Activated CD8-positive, alpha-beta memory T cell treated with anti-CD3 and anti-CD28 coated beads for 4 hours (primary cell): ENCODE measurements around the gene ZMYM2.
"Not testable (repeated sequence)": the region's sequence is repeated elsewhere in the genome, so short reads cannot be mapped to it uniquely, and the experiment has no call there.

Experiments
- DNase-seq, 2 donors: peaks; one replicate each; pipeline ENCODE4 v3.0.0-alpha.2; 2020; ENCODE audit warnings: low read depth in 2 of 2

The ZMYM2 gene

GRCh38 chr13:19958155-19959111 lies at the start of gene ZMYM2:
ZMYM2 (plus strand) TSS chr13:19958727; CDS start chr13:19993073, 34,346 bp downstream.
- DNase-seq: peak; percentile 93 to 96

- no peak for DNase-seq
Observed at GRCh38 chr13:19910336-19911072, 48.0 kb upstream of the ZMYM2 start.

GRCh38 chr13:19927117-19927748 lies 31.3 kb upstream of the ZMYM2 start:
- DNase-seq: no peak

GRCh38 chr13:19940106-19940505 lies 18.4 kb upstream of the ZMYM2 start:
- DNase-seq: no peak

GRCh38 chr13:19950374-19950773 lies 8.2 kb upstream of the ZMYM2 start:
- no peak for DNase-seq

GRCh38 chr13:19952850-19953249 lies 5.7 kb upstream of the ZMYM2 start:
- no peak for DNase-seq

GRCh38 chr13:19955873-19956559 lies 2.5 kb upstream of the ZMYM2 start:
- no peak for DNase-seq

- peak; percentile 67 to 81 for DNase-seq
Observed at GRCh38 chr13:19957320-19958154, 990 bp upstream of the ZMYM2 start.

- DNase-seq: peak; percentile 37 to 43
Observed at GRCh38 chr13:19959141-19959830, 759 bp downstream of the ZMYM2 start.

- DNase-seq: peak; percentile 63 to 80
Observed at GRCh38 chr13:19959831-19960652, 1.5 kb downstream of the ZMYM2 start.

- no peak for DNase-seq
Observed at GRCh38 chr13:19960653-19960976, 2.1 kb downstream of the ZMYM2 start.

GRCh38 chr13:19961489-19961888 lies 3.0 kb downstream of the ZMYM2 start:
- no peak for DNase-seq

- no peak for DNase-seq
Observed at GRCh38 chr13:19961924-19962323, 3.4 kb downstream of the ZMYM2 start.

GRCh38 chr13:19962894-19963293 lies 4.4 kb downstream of the ZMYM2 start:
- DNase-seq: no peak

- DNase-seq: no peak
Observed at GRCh38 chr13:19967621-19968020, 9.1 kb downstream of the ZMYM2 start.

GRCh38 chr13:19974498-19975009 lies 16.0 kb downstream of the ZMYM2 start:
- DNase-seq: not testable (repeated sequence)

- DNase-seq: no peak
Observed at GRCh38 chr13:19978831-19979437, 20.4 kb downstream of the ZMYM2 start.

- no peak for DNase-seq
Observed at GRCh38 chr13:19981685-19982238, 23.2 kb downstream of the ZMYM2 start.
